SH-SY5Y (cell line): ENCODE results near the gene RSRC1.

ENCODE experiments used
- GATA2 ChIP-seq: IDR thresholded peaks from 2 replicates; pipeline ENCODE4 v1.6.1; 2011; ENCODE audit warnings: mild to moderate bottlenecking, low read depth, low read length
- GATA3 ChIP-seq: IDR thresholded peaks from 2 replicates; pipeline ENCODE4 v1.6.1; 2011; ENCODE audit warnings: low read depth, mild to moderate bottlenecking, low read length, moderate library complexity

DNA sequence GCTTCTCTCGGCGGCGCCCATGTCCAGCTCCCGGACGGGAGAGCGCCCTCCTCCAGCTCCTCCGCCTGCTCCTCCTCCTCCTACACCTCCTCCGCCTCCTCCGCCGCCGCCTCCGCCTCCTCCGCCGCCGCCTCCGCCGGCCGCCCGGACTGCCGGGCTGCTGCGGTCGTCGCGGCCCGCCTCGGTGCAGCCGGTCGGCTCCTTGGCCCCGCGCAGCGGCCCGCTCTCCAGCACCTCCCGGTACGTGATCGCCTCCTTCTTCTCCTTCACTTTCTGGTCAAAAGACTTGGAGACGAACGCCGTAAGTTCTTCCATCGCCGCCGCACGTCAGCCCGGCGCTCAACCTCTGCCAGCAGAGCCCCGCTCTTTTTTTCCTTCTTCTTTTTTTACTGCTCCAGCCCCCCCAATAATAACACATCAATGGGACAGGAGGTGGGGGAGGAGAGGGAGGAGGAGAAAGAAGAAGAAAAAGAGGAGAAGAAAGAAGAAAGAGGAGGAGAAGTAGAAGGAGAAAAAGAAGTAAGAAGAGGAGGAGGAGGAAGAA, 4.1 kb upstream of the RSRC1 start:
- TF ChIP-seq GATA2 (no peak), GATA3 (no peak)
